PC-9 (cell line): Measurements from ENCODE around the gene DRG1.

Experiments
- CTCF ChIP-seq: fragments of 200-600 bp; sonication (generic); conservative IDR thresholded peaks from 2 replicates; pipeline ENCODE4 v1.6.1; 2017; ENCODE audit warnings: mixed run types, antibody characterized with exemption, mild to moderate bottlenecking, moderate library complexity
- EZH2 ChIP-seq: fragments of 200-600 bp; sonication (generic); IDR thresholded peaks from 2 replicates; pipeline ENCODE4 v1.8.0; 2017; ENCODE audit warnings: antibody characterized with exemption, low read depth

- TF ChIP-seq CTCF (no peak), EZH2 (no peak)
Measured at GRCh38 chr22:31449506-31449905, 50.1 kb downstream of the DRG1 start.
